GM21367 (cell line): ENCODE results near the gene SMARCA1.
"Not testable (repeated sequence)": the region's sequence is repeated elsewhere in the genome, so short reads cannot be mapped to it uniquely, and the experiment has no call there.

Experiments
- ATAC-seq: cut with Tn5 transposase; IDR thresholded peaks from one replicate; pipeline ENCODE4 v1.9.1; 2021; ENCODE audit not compliant: unreplicated experiment

The SMARCA1 gene

GRCh38 chrX:129523079-129523911 is at the start of gene SMARCA1:
Gene SMARCA1, minus strand, starts transcription at chrX:129523490. Its CDS starts 120 bp downstream, at chrX:129523370.
- ATAC-seq: no peak

GRCh38 chrX:129572422-129572821 is 49.1 kb upstream of the SMARCA1 start:
- no peak for ATAC-seq

GRCh38 chrX:129568349-129568748 is 45.1 kb upstream of the SMARCA1 start:
- ATAC-seq: no peak

GRCh38 chrX:129566073-129566472 is 42.8 kb upstream of the SMARCA1 start:
- no peak for ATAC-seq

- ATAC-seq: no peak
Measured at GRCh38 chrX:129565046-129565650, 41.9 kb upstream of the SMARCA1 start.

- ATAC-seq: not testable (repeated sequence)
Measured at GRCh38 chrX:129564345-129564744, 41.1 kb upstream of the SMARCA1 start.

- no peak for ATAC-seq
Measured at GRCh38 chrX:129561453-129561852, 38.2 kb upstream of the SMARCA1 start.

GRCh38 chrX:129559783-129560182 is 36.5 kb upstream of the SMARCA1 start:
- no peak for ATAC-seq

- no peak for ATAC-seq
Measured at GRCh38 chrX:129557844-129558480, 34.7 kb upstream of the SMARCA1 start.

GRCh38 chrX:129556806-129557315 is 33.6 kb upstream of the SMARCA1 start:
- ATAC-seq: no peak

GRCh38 chrX:129554816-129555215 is 31.5 kb upstream of the SMARCA1 start:
- ATAC-seq: not testable (repeated sequence)

- ATAC-seq: peak; percentile 96
Measured at GRCh38 chrX:129553619-129554288, 30.5 kb upstream of the SMARCA1 start.

- ATAC-seq: no peak
Measured at GRCh38 chrX:129549124-129549523, 25.8 kb upstream of the SMARCA1 start.

GRCh38 chrX:129545408-129545807 is 22.1 kb upstream of the SMARCA1 start:
- no peak for ATAC-seq

- ATAC-seq: no peak
Measured at GRCh38 chrX:129544780-129545179, 21.5 kb upstream of the SMARCA1 start.

GRCh38 chrX:129540722-129541184 is 17.5 kb upstream of the SMARCA1 start:
- peak; percentile 19 for ATAC-seq

- ATAC-seq: peak; percentile 96
Measured at GRCh38 chrX:129540068-129540653, 16.9 kb upstream of the SMARCA1 start, which contains the start of gene OCRL. Gene OCRL, plus strand, starts transcription at chrX:129540259. Its CDS starts 181 bp downstream, at chrX:129540440.

- no peak for ATAC-seq
Measured at GRCh38 chrX:129534816-129535578, 11.7 kb upstream of the SMARCA1 start.

GRCh38 chrX:129531132-129531531 is 7.8 kb upstream of the SMARCA1 start:
- ATAC-seq: no peak

GRCh38 chrX:129530410-129530809 is 7.1 kb upstream of the SMARCA1 start:
- ATAC-seq: no peak
